Thoracic aorta (tissue), 2 donors: Measurements from ENCODE around the gene ADGRA3. TPM values are rescaled to one million over a fixed set of nuclear protein-coding genes. Genes with fewer than 3 reads are reported as not detected.

Experiments used
- ATAC-seq: fragments of 150-250 bp; one replicate; pipeline ENCODE4 v1.8.0; 2017; ENCODE audit warnings: low read depth; ENCODE audit not compliant: insufficient number of reproducible peaks, low FRiP score
- DNase-seq: peaks from one replicate; pipeline ENCODE4 v3.0.0-alpha.2; 2020; ENCODE audit warnings: low spot score
- H3K27ac ChIP-seq, 2 donors: fragments of 200-600 bp; sonication (generic); 1 replicate in 1 of 2; 2 replicates in 1 of 2; pipeline ENCODE4 v1.5.1; 2016; ENCODE audit warnings: mild to moderate bottlenecking in 2 of 2, moderate library complexity in 2 of 2
- H3K27me3 ChIP-seq: fragments of 200-600 bp; sonication (generic); replicated peaks from 2 replicates; pipeline ENCODE4 v1.6.0; 2016; ENCODE audit warnings: mild to moderate bottlenecking; ENCODE audit not compliant: insufficient read depth
- H3K36me3 ChIP-seq: fragments of 200-600 bp; sonication (generic); one replicate; pipeline ENCODE4 v1.5.1; 2016
- H3K4me1 ChIP-seq, 2 donors: fragments of 200-600 bp; sonication (generic); 1 replicate in 1 of 2; 2 replicates in 1 of 2; pipeline versions ENCODE4 v1.5.1 to v1.6.0; 2016; ENCODE audit warnings: low read depth in 2 of 2, mild to moderate bottlenecking in 1 of 2; ENCODE audit not compliant: control insufficient read depth in 1 of 2
- H3K4me3 ChIP-seq: fragments of 200-600 bp; sonication (generic); 2 replicates; pipeline ENCODE4 v1.5.1; 2016; ENCODE audit warnings: mild to moderate bottlenecking
- H3K9me3 ChIP-seq: fragments of 200-600 bp; sonication (generic); 2 replicates; pipeline ENCODE4 v1.5.1; 2016
- CTCF ChIP-seq: fragments of 200-600 bp; sonication (generic); IDR thresholded peaks from one replicate; pipeline ENCODE4 v1.5.1; 2019; ENCODE audit warnings: antibody characterized with exemption
- total RNA-seq, 2 donors: library from RNA; depleted of rRNA; stranded (reverse); fragments of >200 nt; gene quantifications; one replicate each; pipeline versions ENCODE4 v1.1.0 to v1.2.3, GENCODE V29; 2016

ADGRA3 gene
- total RNA-seq, 2 donors from 2014 or later: 15.7 to 43.6 TPM

DNA sequence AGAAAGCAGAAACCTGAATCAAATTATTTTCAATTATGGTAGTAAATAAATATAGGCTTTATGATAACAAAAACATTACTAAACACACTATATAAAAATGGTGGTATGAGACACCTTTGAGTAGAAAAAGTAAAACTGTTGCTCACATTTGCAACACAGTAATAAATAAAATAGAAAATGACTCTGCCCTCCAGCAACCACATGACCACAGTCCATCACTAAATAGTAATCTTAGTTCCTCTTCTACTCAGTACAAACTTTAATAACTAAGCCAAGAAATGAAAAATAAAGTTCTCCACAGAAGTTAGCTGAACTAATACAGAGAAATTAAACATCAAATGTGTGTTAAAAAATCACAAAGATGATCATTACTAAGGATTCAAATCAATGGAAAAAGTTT is 108.5 kb downstream of the ADGRA3 start:
- Histone ChIP-seq H3K4me1 (no peaks in the 10 kb centered on the region), H3K36me3 (no peaks in the 10 kb centered on the region), H3K9me3 (no peaks in the 10 kb centered on the region), H3K27me3 (no peaks in the 10 kb centered on the region), H3K27ac (no peak overlapping the region), H3K4me3 (no peak overlapping the region)
- no peak for TF ChIP-seq CTCF
- ATAC-seq (no peak), DNase-seq (no peak)

- Histone ChIP-seq H3K4me3 (no peak overlapping the region), H3K9me3 (no peaks in the 10 kb centered on the region), H3K27ac (no peak overlapping the region), H3K4me1 (no peaks in the 10 kb centered on the region), H3K27me3 (no peaks in the 10 kb centered on the region), H3K36me3 (peaks cover 5% of the 10 kb centered on the region)
- no peak for DNase-seq
- no peak for ATAC-seq
- TF ChIP-seq CTCF: no peak
Observed at GRCh38 chr4:22398671-22399070, 117.2 kb downstream of the ADGRA3 start.

- ATAC-seq (no peak), DNase-seq (no peak)
- Histone ChIP-seq H3K9me3 (no peaks in the 10 kb centered on the region), H3K27me3 (no peaks in the 10 kb centered on the region), H3K27ac (no peak overlapping the region), H3K36me3 (peaks cover 7% of the 10 kb centered on the region), H3K4me3 (no peak overlapping the region), H3K4me1 (no peaks in the 10 kb centered on the region)
- no peak for TF ChIP-seq CTCF
Observed at GRCh38 chr4:22391551-22391950, 124.3 kb downstream of the ADGRA3 start.

- peak; percentile 47 for TF ChIP-seq CTCF
- H3K27ac ChIP-seq: no peak overlapping the region
- no peak for DNase-seq
- H3K4me3 ChIP-seq: no peak overlapping the region
- ATAC-seq: no peak
- H3K4me1 ChIP-seq: no peaks in the 10 kb centered on the region
- no peaks in the 10 kb centered on the region for H3K9me3 ChIP-seq
- no peaks in the 10 kb centered on the region for H3K27me3 ChIP-seq
- peaks cover 7% of the 10 kb centered on the region for H3K36me3 ChIP-seq
Observed at GRCh38 chr4:22389240-22389870, 126.5 kb downstream of the ADGRA3 start.

DNA sequence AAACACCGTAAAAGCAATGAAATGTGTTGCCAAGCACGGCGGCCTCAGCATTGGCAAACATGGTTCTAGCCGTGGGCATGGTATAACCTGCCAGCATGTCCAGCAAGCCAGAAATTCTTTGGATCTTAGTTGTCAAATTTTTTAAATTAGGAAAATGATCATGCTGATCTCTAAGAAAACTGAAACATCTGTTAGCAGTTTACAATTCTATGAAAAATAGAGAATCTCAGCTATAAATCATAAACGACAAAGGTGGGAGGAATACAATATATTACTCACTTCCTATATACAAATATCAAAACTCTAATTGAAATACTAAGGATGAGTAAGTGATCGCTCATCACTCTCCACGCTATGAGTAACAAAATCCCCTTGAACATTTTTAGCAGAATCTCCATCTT is 130.3 kb downstream of the ADGRA3 start:
- H3K36me3 ChIP-seq: peaks cover 5% of the 10 kb centered on the region
- H3K4me1 ChIP-seq: peaks cover 0 to 3% of the 10 kb centered on the region in 2 donors
- no peak overlapping the region for H3K4me3 ChIP-seq
- ATAC-seq: no peak
- DNase-seq: no peak
- no peak overlapping the region for H3K27ac ChIP-seq
- no peak for TF ChIP-seq CTCF
- no peaks in the 10 kb centered on the region for H3K27me3 ChIP-seq
- no peaks in the 10 kb centered on the region for H3K9me3 ChIP-seq
